ENCODE data around the gene ZNF423.

The ZNF423 gene

DNA sequence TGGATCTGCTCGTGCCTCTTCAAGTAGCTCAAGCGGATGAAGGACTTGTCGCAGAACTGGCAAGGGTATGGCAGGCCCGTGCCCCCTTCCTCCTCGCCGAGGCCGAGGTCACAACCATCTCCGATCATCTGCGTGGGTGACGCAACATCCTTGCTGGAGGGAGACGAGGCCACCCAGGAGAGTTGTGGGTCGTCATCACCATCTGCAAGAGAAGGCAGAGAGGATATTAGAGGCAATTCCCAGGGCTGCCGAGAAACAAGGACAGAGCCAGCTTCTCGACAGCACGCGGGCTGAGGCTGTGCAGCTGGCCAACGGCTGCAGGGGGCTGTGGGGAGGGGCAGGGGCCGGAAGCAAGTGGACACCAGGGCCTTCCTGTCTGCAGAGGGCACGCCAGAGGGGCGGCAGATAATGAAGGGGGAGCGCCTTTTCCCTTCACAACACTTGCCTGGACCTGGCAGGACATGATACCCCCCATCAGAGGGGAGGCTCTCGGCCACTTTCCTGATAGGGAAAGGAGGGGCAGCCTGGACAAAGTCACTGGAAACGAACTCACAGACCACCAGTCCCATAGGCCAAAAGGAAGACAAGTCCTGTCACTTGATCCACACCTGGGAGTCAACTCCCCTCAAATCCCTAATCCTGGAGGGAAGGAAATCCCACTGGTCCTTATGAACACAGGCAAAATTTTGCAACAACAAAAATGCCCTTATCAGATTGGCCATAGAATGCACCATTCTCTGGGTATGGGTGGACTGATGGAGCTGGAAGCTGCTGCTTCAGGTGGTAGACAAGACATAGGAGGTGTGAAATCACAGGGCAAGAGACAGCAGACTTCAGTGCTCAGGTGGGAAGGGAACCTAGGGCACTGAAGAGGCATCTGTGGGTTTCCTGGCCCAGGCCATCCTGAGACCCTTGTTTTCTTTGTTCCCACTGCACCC lies 217.0 kb downstream of the ZNF423 start:
- DNase-seq (no peak), ATAC-seq (no peak)

DNA sequence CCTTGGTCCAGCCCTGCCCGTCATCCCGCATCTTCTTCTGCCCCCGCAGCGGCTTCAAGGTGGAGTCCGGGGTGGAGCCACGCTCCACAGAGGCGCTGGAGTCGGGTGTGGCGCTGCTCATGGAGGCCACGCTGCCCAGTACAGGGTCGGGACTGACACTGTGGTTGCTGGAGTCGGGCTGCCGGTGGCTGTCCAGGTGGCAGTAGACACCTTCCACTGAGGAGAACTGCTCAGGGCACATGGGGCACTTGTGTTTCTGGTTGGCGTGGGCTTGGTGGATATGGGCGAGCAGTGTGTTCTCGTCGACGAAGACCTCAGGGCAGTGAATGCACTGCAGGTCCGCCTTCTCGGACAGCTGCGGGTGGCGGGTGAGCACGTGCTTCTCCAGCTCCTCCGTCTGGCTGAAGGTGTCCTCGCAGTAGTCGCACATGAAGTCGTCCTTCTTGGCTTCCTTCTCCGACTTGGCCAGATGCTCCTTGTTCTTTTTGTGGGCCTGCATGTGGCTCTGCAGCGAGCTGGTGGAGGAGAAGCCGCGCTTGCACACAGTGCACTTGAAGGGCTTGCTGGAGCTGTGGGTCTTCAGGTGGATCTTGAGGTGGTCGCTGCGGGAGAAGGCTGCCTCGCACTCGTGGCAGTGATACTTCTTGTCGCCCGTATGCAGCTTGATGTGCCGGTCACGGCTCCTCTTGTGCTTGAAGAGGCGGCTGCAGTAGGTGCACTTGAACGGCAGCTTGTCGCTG lies 217.8 kb downstream of the ZNF423 start:
- ATAC-seq (no peak), DNase-seq (no peak)

DNA sequence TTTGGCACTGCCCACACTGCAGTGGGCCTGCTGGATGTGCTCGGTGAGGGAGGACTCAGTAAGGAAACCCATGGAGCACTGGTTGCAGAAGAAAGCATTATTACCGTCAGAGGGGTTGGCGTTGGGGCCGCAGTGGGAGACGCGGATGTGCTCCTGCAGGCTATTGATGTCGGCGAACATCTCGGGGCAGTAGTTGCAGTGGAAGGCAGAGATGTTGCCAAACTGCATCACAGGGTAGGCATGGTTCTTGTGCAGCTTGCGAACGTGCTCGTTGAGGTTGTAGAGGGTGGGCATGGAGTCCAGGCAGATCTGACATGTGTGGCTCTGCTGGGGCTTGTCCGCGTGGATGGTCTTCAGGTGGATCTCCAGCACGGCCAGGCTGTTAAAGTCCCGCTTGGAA lies 218.4 kb downstream of the ZNF423 start:
- DNase-seq (no peak), ATAC-seq (no peak)

DNA sequence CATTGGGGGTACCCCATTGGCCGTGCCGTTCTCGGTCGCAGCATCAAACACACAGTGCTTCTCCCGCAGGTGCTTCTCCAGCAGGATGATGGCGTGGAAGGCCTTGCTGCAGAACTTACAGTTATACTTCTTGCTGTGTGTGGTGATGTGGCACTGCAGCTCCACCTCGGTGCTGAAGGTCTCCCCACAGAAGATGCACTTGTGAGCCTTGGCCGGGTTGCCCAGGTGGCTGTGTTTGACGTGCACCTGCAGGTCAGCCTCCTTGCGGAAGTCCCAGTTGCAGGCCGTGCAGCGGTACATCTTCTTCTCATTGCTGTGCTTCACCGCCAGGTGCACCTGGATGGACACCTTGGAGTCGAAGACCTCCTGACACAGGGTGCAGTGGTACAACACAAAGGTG lies 219.3 kb downstream of the ZNF423 start:
- no peak for ATAC-seq
- DNase-seq = no peak

DNA sequence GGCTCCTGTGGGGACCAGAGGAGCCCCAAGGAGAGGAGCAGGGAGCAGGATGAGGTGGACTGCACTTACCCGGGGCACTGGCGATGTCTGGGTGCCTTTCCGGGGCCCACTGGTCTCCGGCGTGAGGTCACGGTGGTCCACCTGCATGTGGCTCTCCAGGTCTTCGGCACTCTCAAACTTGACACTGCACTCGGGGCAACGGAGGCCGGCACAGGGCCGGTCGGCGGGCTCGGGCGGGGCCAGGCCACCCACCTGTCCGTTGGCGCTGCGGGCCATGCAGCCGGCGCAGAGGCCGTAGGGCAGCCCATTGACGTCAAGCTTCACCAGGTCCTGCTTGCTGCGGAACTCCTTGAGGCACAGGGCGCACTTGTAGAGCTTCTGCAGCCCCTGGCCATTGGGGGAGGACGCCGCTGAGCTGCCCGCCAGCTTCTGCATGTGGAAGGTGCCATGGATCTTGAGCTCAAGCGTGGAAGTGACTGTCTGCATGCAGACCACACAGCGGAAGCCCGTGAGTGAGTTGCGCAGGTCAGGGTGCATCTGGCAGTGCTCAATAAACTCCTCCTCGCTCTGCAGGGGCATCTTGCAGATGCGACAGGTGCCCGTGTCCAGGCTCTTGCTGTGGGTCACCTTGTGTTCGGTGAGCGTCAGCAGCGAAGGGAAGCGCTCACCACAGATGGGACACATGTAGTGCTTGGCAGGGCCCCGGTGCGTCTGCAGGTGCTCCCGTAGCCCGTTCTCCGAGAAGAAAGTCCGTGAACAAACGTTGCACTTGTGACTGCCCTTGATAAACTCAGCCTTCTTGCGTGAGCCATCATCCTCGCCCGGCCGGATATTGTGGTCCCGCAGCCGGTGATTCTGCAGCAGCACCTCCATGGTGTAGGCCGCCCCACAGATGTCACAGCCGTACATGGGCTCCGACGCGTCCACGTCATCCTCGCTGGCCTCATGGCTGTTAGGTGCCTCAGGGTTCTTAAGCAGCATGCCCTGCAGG lies 220.0 kb downstream of the ZNF423 start:
- no peak for ATAC-seq
- no peak for DNase-seq

DNA sequence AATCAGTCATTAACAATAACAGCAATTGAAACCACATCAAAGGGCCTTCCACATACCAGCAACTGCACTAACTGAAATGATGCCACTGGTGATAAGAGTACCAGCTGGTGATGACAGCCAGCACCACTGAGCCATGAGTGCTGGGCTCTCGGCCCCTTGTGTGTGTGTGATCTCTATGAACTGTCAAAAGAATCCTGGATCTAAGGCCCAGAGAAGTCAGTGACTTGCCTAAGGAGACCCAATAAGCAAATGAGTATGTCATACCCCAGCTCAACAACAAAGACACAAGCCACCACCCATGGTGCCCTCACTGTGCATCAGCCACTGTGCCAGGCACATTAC lies 220.9 kb downstream of the ZNF423 start:
- no peak for ATAC-seq
- DNase-seq = no peak

DNA sequence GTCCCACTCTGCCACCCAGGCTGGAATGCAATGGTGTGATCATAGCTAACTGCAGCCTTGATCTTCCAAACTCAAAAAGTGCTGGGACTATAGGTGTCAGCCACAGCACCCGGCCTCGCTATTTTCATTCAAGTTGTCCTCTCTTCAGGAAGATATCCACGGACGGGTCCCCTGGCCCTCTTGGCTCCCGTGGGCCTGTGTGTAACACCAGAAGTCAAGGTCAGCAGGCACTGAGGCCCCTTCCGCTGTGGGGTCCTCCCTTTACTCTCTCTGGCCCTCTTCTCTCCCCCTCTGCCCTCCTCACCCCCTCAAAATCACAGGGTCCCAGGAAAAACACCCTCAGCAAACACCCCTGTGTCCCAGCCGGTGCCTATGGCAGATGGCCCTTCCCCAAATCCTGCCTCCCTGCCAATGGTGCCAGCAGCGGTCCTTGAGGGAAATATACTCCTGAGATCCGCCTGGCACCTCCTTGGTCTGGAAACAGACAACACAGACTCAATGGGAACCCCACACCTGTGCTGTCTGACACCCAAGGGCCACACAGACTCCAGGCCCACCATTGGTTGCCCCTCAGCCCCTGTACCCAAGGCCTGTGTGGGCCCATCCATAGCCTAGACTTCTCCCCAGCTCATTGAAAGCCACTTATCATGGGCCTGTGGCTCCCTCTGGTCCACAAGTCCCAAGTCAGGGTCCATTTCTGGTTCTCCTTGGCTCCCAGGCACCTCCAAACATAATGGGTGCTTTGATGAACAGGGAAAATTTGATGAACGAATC lies 221.5 kb downstream of the ZNF423 start:
- DNase-seq = no peak

DNA sequence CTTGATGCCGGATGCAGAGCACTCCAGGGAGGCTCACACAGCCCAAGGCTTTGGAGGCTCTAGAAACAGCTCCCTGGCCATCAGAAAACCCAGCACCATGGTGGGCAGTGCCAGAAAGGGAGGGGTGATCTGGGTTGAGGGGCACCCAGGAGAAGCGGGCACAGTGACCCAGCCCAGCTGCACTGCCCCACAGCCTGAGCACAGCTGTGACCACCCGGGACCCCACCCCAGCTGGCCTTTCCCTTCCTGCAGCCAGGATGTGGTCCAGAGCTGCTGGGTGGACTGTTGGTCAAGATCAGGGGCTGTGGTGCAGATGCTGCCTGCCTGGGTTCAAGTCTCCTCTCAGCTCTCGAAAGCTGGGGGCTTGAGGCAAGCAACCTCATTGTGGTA lies 223.1 kb downstream of the ZNF423 start:
- no peak for DNase-seq
- ATAC-seq = no peak

More for the DNA sequence above, 221.5 kb downstream of the ZNF423 start:
- no peak for ATAC-seq

DNA sequence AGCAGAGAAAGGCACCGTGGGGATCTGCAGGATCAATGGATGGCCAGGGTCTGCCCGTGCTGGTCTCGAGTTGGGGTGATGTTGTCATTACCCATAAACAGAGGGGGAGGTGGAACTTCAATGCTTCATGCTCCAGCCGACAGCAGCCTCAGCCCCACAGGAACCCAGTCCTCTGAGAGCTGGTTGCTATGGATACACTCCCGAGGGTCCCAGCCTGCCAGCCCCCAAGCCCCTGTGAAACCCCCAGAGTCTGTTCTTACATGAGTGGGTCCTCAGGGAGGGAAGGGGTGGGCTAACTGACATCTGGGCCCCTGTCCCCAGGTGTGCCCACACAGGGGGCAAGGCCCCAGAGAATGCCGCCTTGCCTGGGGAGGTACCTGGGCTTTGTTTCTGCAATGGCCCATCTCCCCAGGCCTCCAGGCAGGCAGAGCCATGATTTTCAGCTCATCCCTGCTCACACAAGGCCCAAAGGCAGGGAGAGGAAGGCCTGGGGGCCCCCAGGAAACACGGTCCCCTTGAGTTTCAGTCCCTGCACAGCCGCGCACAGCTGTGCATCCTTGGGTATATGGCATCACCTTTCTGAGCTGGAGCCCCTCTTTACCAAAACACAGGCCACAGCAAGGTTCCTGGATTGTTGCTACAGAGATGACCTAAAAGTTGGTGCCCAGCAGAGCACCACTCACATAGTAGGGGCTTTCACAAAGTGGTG lies 223.7 kb downstream of the ZNF423 start:
- no peak for DNase-seq
- no peak for ATAC-seq

DNA sequence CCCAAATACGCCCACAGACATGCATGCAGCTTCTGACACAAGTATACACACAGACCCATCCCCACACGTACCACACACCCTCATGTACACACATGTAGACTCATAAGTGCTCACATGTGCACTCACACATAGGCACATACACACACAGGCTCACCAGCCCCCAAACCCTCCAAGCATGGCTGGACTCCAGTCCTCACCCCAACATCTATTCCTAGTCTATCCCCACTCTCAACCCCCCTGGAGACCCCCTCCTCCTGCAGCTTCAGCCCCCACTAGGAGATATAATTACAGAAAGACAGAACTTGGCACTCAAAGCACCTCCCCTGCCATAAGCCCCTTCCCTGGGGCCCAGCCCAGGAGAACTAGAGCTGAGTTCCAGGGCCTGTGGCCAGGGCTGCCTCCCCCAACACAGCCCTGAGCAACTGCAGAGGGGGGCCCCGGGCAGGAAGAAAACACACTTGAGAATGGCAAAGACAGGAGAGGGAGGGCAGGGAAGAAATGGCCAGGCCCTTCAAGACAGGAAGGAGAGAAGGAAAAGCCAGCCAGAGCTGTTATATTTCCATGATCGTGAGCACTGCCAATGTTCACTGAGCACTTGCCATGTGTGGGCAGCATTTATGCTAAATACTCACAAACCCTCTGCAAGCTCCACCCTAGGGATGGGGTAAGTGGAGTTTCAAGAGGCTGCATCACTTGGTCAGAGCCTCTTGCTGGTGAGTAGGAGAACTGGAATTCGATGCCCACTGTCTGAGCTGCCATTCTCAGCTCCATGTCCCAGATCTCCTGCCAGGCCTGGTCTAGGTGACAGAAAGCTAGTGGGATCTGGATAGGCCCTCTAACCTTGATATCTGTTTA lies 224.5 kb downstream of the ZNF423 start:
- DNase-seq = no peak
- no peak for ATAC-seq

DNA sequence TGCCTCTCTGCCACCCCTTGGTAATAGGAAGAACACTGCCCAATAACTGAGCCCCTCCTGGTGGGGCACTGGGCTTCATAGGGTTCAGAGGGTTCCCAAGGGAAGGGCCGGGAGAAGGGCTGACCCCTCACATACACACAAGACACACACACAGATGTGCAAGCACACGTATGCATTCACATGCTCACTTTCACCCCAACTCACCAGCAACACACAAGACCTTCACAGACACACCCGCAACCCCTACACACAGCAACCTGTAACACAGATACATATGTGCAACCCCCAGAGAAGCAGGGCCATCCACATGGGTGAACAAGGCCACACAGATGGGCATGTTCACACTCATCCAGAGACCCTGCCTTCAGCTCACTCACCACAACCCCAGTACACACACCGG lies 225.1 kb downstream of the ZNF423 start:
- no peak for ATAC-seq
- no peak for DNase-seq

DNA sequence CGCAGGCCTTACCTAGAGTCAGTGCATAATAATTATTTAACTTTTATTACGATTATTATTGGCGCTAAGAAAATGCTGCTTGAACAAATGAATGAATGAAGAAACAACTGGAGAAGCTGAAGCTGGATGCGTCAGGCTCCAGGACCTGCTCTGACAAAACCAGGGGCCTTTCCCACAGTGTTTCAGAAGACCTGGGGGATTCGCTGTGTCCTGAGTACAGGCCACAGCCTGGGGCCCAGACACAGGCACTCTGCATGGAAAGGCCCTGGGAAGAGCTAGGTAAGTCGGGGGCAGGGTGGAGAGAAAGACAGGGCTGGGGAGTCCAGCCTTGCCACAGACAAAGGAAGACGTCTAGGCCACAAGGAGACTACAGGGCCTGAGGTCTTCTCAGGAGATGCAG lies 226.1 kb downstream of the ZNF423 start:
- DNase-seq (no peak), ATAC-seq (no peak)

DNA sequence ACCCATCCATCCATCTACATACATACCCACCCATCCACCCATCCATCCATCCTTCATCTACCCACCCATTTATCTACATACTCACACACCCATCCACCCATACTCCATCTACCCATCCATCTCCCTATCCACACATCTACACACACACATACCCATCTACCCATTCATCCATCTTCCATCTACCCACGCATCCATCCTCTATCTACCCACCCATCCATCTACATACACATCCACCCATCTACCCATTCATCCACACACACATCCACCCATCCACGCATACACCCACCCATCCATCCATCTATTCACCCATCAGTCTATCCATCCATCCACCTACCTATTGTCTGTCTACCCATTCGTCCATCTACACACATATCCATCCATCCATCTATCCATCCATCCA lies 227.8 kb downstream of the ZNF423 start:
- DNase-seq (no peak), ATAC-seq (no peak)

DNA sequence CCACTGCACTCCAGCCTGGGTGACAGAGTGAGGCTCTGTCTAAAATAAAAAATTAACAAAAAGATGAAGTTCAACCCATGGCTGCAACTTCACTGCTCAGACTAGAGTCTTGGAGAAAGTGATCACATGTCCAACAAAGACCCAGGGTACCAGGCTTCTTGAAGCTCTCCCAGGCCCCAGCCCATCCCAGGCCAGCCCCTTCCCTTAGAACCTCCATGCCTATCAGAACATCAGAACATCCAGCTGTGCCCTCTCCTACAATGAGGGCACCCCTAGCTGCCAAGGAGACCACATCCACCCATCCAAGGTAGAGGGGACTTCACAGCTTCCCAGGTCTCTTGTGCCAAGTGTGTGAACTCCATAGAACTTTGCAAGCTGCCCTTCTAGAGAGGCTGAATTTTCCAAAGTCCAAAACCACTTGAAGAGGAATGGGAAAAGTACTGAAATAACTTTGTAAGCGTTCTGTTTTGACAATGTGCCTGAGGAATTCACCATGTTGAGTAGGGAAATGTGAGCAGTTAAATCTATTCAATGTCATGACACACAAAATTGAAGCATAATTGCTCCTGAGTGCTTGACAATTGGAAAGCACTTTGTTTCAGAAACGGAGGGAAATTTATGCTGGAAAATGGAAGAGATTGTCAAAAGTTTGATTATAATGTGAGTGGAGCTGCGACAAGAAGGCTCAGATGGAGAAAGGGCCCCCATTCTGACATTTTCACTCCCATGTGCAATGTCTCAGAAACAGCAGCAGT lies 230.4 kb downstream of the ZNF423 start:
- DNase-seq = no peak
- no peak for ATAC-seq

DNA sequence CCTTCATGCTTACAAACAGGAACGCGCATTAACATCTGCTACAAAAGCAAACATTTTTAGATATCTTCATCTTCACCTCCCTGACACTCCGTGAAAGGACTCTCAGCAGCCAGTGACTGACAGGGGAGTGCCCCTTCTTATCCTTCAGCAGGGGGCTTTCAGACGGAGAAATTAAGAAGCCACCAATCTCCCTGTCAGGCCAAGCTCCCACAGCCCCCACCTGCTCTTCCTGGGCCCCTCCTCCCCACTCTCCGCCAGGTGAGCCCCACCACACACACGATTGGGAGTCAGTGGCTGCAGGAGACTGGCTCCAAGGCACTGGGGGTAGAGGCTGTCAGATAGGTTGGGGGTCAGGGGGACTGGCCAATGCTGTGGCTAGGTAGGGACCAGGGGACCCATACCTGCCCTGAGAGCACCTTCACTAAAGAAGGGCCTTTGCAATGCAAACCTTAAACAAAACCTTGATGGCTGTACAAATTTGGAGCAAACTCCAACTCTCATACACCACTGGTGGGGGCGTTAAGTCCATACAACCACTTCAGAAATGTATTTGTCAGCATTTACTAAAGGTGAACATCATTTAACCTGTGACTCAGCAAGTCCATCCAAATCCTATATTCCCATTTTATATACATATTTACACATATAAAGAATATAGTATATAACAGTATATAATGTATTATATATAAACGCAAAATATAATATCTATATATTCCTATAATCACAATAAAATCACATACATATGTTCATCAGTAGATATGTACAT lies 232.2 kb downstream of the ZNF423 start:
- no peak for DNase-seq
- ATAC-seq = no peak

DNA sequence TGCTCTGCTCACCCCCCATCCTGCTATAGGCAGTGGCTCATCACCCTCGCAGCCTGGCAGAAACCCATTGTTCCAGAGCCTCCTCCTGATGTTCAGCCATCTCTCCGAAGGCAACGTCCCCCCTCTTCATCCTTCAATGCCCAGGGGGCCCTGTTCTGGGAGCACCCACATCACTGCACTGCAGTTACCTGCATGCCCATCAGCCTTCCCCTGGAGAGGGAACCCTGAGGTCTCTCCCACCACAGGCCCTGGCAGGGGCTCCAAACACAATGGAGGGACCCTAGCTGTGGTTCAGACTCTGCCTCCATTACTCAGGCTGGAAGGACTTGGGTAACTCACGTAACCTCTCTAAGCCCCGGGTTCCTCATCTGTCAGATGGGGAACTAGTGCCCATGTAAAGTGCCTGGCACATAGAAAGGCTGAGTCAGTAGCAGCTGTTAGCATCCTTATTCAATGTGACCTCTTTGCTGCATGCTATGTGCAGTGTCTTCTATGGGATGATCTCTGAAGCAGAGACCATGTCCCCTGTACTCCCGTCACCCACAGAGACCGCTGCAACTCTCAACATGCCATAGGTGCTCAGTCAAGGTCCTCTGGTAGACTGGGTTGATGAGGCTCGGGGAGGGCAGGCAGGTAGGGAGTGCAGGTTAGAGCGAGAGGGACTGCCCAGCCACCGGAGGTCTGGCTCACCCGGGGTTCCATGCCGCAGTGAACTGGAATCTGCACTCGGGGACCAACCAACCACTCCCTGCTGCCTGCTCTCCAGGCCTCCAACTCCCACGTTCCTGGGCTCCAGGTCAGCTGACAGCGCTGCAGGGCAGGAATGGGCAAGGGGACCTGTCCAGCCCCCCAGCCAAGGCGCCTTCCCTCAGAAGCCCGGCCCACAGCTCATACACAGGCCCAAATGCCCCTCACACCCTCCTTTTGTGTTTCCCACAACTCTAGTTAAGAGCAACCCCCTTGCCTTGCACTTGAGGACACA lies 233.2 kb downstream of the ZNF423 start:
- ATAC-seq = no peak
- no peak for DNase-seq

DNA sequence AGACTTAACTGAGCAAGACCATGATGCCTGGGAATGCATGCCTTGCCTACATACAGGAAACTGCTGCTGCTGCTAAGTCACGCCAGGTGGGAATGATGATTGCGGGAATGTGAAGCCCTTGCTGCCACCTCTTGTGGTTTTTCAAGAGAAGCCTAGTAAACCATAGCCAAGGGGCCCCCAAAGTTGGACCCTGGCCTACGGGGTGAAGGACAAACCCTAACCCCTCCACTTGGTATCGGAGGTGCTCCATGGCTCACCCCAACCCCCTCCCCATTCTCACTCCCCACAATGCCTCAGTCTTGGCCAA lies 233.9 kb downstream of the ZNF423 start:
- DNase-seq (no peak), ATAC-seq (no peak)
